H9 (cell line): ENCODE results near the gene TAF15. TPM values are rescaled to one million over a fixed set of nuclear protein-coding genes. Genes with fewer than 3 reads are reported as not detected.

Experiments used
- DNase-seq: peaks from one replicate; pipeline ENCODE4 v3.0.0-alpha.2; 2017
- H2AFZ ChIP-seq: one replicate; pipeline ENCODE4 v1.6.1; 2013; ENCODE audit warnings: mild to moderate bottlenecking, low read length, control low read depth, moderate library complexity
- H2AK5ac ChIP-seq: 2 replicates; pipeline ENCODE4 v1.6.1; 2013; ENCODE audit warnings: low read length, control low read depth, mixed read lengths; ENCODE audit not compliant: insufficient read length
- H2BK120ac ChIP-seq: one replicate; pipeline ENCODE4 v1.6.1; 2013; ENCODE audit warnings: low read depth, mild to moderate bottlenecking, low read length, control low read depth, inconsistent platforms; ENCODE audit not compliant: poor library complexity, severe bottlenecking
- H2BK12ac ChIP-seq: 2 replicates; pipeline ENCODE4 v1.6.1; 2013; ENCODE audit warnings: low read length, control low read depth, mixed read lengths, low read depth; ENCODE audit not compliant: insufficient read length
- H2BK15ac ChIP-seq: 2 replicates; pipeline ENCODE4 v1.6.1; 2013; ENCODE audit warnings: low read depth, low read length, control low read depth
- H2BK20ac ChIP-seq: one replicate; pipeline ENCODE4 v1.6.1; 2013; ENCODE audit warnings: low read depth, mild to moderate bottlenecking, low read length, control low read depth, inconsistent platforms; ENCODE audit not compliant: poor library complexity, severe bottlenecking
- H2BK5ac ChIP-seq: 2 replicates; pipeline ENCODE4 v1.6.1; 2013; ENCODE audit warnings: low read length, control low read depth, mixed read lengths; ENCODE audit not compliant: insufficient read length
- H3K14ac ChIP-seq: 2 replicates; pipeline ENCODE4 v1.6.1; 2013; ENCODE audit warnings: low read length, control low read depth; ENCODE audit not compliant: insufficient read depth
- H3K18ac ChIP-seq: 2 replicates; pipeline ENCODE4 v1.6.1; 2013; ENCODE audit warnings: low read depth, mild to moderate bottlenecking, mixed read lengths, low read length, control low read depth; ENCODE audit not compliant: insufficient read length
- H3K23ac ChIP-seq: 2 replicates; pipeline ENCODE4 v1.6.1; 2013; ENCODE audit warnings: low read length, control low read depth, mixed read lengths, low read depth; ENCODE audit not compliant: insufficient read length
- H3K23me2 ChIP-seq: 2 replicates; pipeline ENCODE4 v1.6.1; 2013; ENCODE audit warnings: low read depth, mild to moderate bottlenecking, mixed read lengths, low read length, control low read depth; ENCODE audit not compliant: insufficient read length, poor library complexity, severe bottlenecking
- H3K27ac ChIP-seq: 2 replicates; pipeline ENCODE4 v1.5.1; 2013; ENCODE audit warnings: low read length, control low read depth, mixed read lengths, low read depth; ENCODE audit not compliant: insufficient read length
- H3K27me3 ChIP-seq: 2 replicates; pipeline ENCODE4 v1.6.1; 2013; ENCODE audit warnings: low read length, control low read depth, inconsistent platforms; ENCODE audit not compliant: insufficient read depth
- H3K4ac ChIP-seq: 2 replicates; pipeline ENCODE4 v1.6.1; 2013; ENCODE audit warnings: low read depth, mild to moderate bottlenecking, control low read depth, inconsistent platforms, low read length, moderate library complexity
- H3K4me1 ChIP-seq: 2 replicates; pipeline ENCODE4 v1.6.1; 2013; ENCODE audit warnings: low read length, control low read depth, inconsistent platforms; ENCODE audit not compliant: insufficient read depth
- H3K4me2 ChIP-seq: 2 replicates; pipeline ENCODE4 v1.6.1; 2013; ENCODE audit warnings: low read length, control low read depth, mixed read lengths; ENCODE audit not compliant: insufficient read length, insufficient read depth
- H3K56ac ChIP-seq: 2 replicates; pipeline ENCODE4 v1.6.1; 2013; ENCODE audit warnings: low read depth, mild to moderate bottlenecking, mixed read lengths, low read length, control low read depth; ENCODE audit not compliant: insufficient read length
- H3K79me1 ChIP-seq: 2 replicates; pipeline ENCODE4 v1.6.1; 2013; ENCODE audit warnings: low read depth, mild to moderate bottlenecking, moderate library complexity, low read length, control low read depth, inconsistent platforms; ENCODE audit not compliant: insufficient read depth, poor library complexity, severe bottlenecking
- H3K79me2 ChIP-seq: 2 replicates; pipeline ENCODE4 v1.6.1; 2013; ENCODE audit warnings: low read length, control low read depth, inconsistent platforms; ENCODE audit not compliant: insufficient read depth
- H3K9ac ChIP-seq: 2 replicates; pipeline ENCODE4 v1.6.1; 2013; ENCODE audit warnings: low read length, control low read depth, mixed read lengths; ENCODE audit not compliant: insufficient read length; ENCODE audit errors: extremely low read depth
- H3K9me3 ChIP-seq: one replicate; pipeline ENCODE4 v1.6.1; 2013; ENCODE audit warnings: low read depth, low read length, inconsistent platforms; ENCODE audit not compliant: control insufficient read depth
- H3T11ph ChIP-seq: one replicate; pipeline ENCODE4 v1.6.1; 2013; ENCODE audit warnings: mild to moderate bottlenecking, low read length, control low read depth, inconsistent platforms
- H4K20me1 ChIP-seq: one replicate; pipeline ENCODE4 v1.6.1; 2013; ENCODE audit not compliant: control insufficient read depth, insufficient read length, insufficient read depth
- H4K5ac ChIP-seq: 2 replicates; pipeline ENCODE4 v1.6.1; 2013; ENCODE audit warnings: low read depth, mild to moderate bottlenecking, mixed read lengths, low read length, control low read depth; ENCODE audit not compliant: insufficient read length
- H4K8ac ChIP-seq: replicated peaks from 2 replicates; pipeline ENCODE4 v1.6.1; 2013; ENCODE audit warnings: low read length, control low read depth, mixed read lengths, low read depth; ENCODE audit not compliant: insufficient read length
- H4K91ac ChIP-seq: 2 replicates; pipeline ENCODE4 v1.6.1; 2013; ENCODE audit warnings: low read depth, mild to moderate bottlenecking, moderate library complexity, mixed read lengths, low read length, control low read depth; ENCODE audit not compliant: insufficient read length
- H3K27ac Mint-ChIP-seq, 3 experiments: 2 replicates in 2 of 3; 3 replicates in 1 of 3; pipeline ENCODE4 v1.8.0; 2020 to 2021; ENCODE audit warnings: mixed read lengths in 3 of 3, mild to moderate bottlenecking in 1 of 3, moderate library complexity in 1 of 3
- H3K27me3 Mint-ChIP-seq: 2 replicates; pipeline ENCODE4 v1.8.0; 2021; ENCODE audit warnings: low read depth, mild to moderate bottlenecking, moderate library complexity, mixed read lengths
- H3K36me3 Mint-ChIP-seq, 3 experiments: 2 replicates in 2 of 3; 3 replicates in 1 of 3; pipeline ENCODE4 v1.8.0; 2020 to 2021; ENCODE audit warnings: low read depth in 3 of 3, mixed read lengths in 3 of 3; ENCODE audit not compliant: insufficient read depth in 1 of 3
- H3K4me1 Mint-ChIP-seq, 2 experiments: 2 replicates each; pipeline ENCODE4 v1.8.0; 2020; ENCODE audit warnings: mixed read lengths in 2 of 2
- H3K4me3 Mint-ChIP-seq, 2 experiments: 2 replicates in 1 of 2; 3 replicates in 1 of 2; pipeline ENCODE4 v1.8.0; 2020 to 2021; ENCODE audit warnings: mild to moderate bottlenecking in 2 of 2, mixed read lengths in 2 of 2, moderate library complexity in 1 of 2
- H3K9me3 Mint-ChIP-seq, 2 experiments: 2 replicates in 1 of 2; 3 replicates in 1 of 2; pipeline ENCODE4 v1.8.0; 2020; ENCODE audit warnings: mild to moderate bottlenecking in 2 of 2, mixed read lengths in 2 of 2, moderate library complexity in 1 of 2
- WGBS: extraction: QIAGEN DNeasy Blood & Tissue Kit; methylation state at CpG from one replicate; pipeline ENCODE4 v1.1.7; 2013; ENCODE audit warnings: missing lambda C conversion rate, low lambda C conversion rate, mixed read lengths; ENCODE audit not compliant: insufficient read length; ENCODE audit errors: extremely low coverage; 5-methylcytosine and 5-hydroxymethylcytosine counted together
- total RNA-seq: library from RNA; stranded (reverse); gene quantifications from 2 replicates; pipeline ENCODE4 v1.2.1, GENCODE V29; 2021
- TF ChIP-seq, protein P1 (sequence below): fragments of 200-600 bp; sonication (generic); conservative IDR thresholded peaks from 3 replicates; pipeline ENCODE4 v1.8.0; 2021; ENCODE audit warnings: antibody characterized with exemption, mild to moderate bottlenecking

Gene TAF15
- total RNA-seq, 1 experiment from 2014 or later: 304 TPM

DNA sequence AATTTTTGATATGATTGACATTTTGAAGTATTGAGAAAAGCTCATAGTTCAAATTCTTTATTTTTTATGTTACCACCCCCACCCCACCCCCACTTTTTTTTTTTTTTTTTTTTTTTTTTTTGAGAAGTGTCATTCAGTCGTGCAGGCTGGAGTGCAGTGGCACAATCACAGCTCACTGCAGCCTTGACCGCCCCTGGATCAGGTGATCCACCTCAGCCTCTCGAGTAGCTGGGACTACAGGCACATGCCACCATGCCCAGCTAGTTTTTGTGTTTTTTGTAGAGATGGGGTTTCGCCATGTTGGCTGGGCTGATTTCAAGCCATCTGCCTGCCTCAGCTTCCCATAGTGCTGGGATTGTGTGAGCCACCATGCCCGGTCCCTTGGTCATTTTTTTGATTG lies 7.4 kb downstream of the TAF15 start:
- Histone ChIP-seq H3K23ac (no peak overlapping the region), H3T11ph (no peak overlapping the region), H3K14ac (no peak overlapping the region), H3K9me3 (no peaks in the 10 kb centered on the region), H2BK15ac (no peak overlapping the region), H2BK120ac (no peak overlapping the region), H3K23me2 (no peaks in the 10 kb centered on the region), H3K4me2 (no peak overlapping the region), H3K4me1 (peaks cover 2% of the 10 kb centered on the region; the same call in 1 of the 2 replicates), H2BK5ac (no peak overlapping the region), H3K18ac (no peak overlapping the region), H3K27me3 (no peaks in the 10 kb centered on the region), H2BK12ac (no peak overlapping the region), H3K4ac (no peak overlapping the region), H4K20me1 (no peaks in the 10 kb centered on the region), H4K8ac (no peak overlapping the region), H4K91ac (no peak overlapping the region), H3K79me2 (peaks cover 23% of the 10 kb centered on the region; the same call in 1 of the 2 replicates), H2AK5ac (no peak overlapping the region), H4K5ac (no peak overlapping the region), H3K9ac (no peak overlapping the region), H2AFZ (no peak overlapping the region), H3K56ac (no peak overlapping the region), H3K79me1 (peaks cover 5% of the 10 kb centered on the region), H3K27ac (no peak overlapping the region), H2BK20ac (no peak overlapping the region)
- no CpG with 5 or more reads among the region's 5 CpGs for WGBS
- Mint-ChIP-seq H3K4me1 (peaks cover 13 to 20% of the 10 kb centered on the region in 2 experiments; a peak in 3 of 4 replicates), H3K27me3 (no peaks in the 10 kb centered on the region), H3K9me3 (no peaks in the 10 kb centered on the region), H3K4me3 (no peak overlapping the region), H3K36me3 (peaks cover 41 to 74% (median 58%) of the 10 kb centered on the region in 3 experiments; a peak in 6 of 7 replicates), H3K27ac (no peak overlapping the region; a peak in 1 of 7 replicates)
- no peak for DNase-seq
- TF ChIP-seq, protein P1, sequence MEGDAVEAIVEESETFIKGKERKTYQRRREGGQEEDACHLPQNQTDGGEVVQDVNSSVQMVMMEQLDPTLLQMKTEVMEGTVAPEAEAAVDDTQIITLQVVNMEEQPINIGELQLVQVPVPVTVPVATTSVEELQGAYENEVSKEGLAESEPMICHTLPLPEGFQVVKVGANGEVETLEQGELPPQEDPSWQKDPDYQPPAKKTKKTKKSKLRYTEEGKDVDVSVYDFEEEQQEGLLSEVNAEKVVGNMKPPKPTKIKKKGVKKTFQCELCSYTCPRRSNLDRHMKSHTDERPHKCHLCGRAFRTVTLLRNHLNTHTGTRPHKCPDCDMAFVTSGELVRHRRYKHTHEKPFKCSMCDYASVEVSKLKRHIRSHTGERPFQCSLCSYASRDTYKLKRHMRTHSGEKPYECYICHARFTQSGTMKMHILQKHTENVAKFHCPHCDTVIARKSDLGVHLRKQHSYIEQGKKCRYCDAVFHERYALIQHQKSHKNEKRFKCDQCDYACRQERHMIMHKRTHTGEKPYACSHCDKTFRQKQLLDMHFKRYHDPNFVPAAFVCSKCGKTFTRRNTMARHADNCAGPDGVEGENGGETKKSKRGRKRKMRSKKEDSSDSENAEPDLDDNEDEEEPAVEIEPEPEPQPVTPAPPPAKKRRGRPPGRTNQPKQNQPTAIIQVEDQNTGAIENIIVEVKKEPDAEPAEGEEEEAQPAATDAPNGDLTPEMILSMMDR: no peak
